Stomach (tissue), 4 donors: ENCODE measurements around the gene HDGFL3.

Source experiments
- CTCF ChIP-seq, 7 experiments: fragments of 450-650 bp in 4 of 7; fragments of 200-600 bp in 3 of 7; sonication (generic) in 3 of 7; IDR thresholded peaks; one replicate each; pipeline ENCODE4 v1.5.1; 2016 to 2019; ENCODE audit warnings: antibody characterized with exemption in 7 of 7, control low read depth in 2 of 7, mild to moderate bottlenecking in 1 of 7
- EP300 ChIP-seq: sonication (generic); formaldehyde crosslinking; IDR thresholded peaks from one replicate; pipeline ENCODE4 v1.6.1; 2017; ENCODE audit warnings: antibody characterized with exemption
- POLR2A ChIP-seq, 4 donors: fragments of 450-650 bp; IDR thresholded peaks; one replicate each; pipeline ENCODE4 v1.6.1; 2016; ENCODE audit warnings: antibody characterized with exemption in 4 of 4, control low read depth in 2 of 4, mild to moderate bottlenecking in 1 of 4, moderate library complexity in 1 of 4

GRCh38 chr15:83078712-83079111 lies 128.9 kb downstream of the HDGFL3 start:
- TF ChIP-seq CTCF (IDR thresholded peaks at IDR 0.05) = no peak
- no peak for TF ChIP-seq POLR2A (IDR thresholded peaks at IDR 0.05)
- no peak for TF ChIP-seq EP300
